ENCODE results near the gene MAPRE3. TPM values are rescaled to one million over a fixed set of nuclear protein-coding genes. Genes with fewer than 3 reads are reported as not detected.

The MAPRE3 gene
- total RNA-seq, 2 donors from 2014 or later = 11.4 to 16.3 TPM

DNA sequence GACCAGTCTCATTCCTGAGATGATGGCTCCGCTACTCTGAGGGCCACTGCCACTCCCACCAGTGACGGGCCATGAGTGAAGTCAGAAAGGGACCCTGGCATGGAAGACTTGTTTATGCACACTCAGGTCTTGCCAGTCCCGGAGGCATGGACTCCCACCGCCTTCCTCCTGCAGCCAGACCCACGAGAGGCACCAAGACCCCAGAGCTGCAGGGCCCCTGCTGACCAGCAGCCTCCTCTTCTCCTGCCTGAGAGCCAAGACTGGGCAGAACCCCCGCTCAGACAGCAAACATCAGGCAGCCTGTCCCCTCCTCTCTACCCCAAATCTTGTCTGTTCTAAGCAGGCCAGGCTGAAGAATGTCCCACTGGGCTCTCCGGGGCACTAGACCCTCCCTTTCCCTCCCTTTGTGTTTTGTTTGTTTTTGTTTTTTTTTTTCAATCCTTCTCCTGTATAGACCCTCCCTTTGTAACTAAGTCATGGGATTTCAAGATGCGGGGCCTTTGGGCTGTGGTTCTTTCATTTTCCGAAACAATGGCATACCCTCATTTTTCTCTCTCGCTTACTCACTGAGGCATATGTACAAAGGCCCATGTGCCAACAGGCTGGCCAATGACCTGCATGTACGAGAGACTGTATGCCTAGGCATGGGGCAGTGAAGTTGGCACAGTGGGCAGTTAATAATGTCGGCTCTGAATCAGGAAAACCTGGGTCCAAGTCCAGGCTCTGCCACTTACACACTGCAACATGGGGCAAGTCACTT, 24.3 kb upstream of the MAPRE3 start:
- intact Hi-C loops (cut with DNase I) = no loop called here
- DNase-seq (ENCODE audit: low spot score) = no peak

DNA sequence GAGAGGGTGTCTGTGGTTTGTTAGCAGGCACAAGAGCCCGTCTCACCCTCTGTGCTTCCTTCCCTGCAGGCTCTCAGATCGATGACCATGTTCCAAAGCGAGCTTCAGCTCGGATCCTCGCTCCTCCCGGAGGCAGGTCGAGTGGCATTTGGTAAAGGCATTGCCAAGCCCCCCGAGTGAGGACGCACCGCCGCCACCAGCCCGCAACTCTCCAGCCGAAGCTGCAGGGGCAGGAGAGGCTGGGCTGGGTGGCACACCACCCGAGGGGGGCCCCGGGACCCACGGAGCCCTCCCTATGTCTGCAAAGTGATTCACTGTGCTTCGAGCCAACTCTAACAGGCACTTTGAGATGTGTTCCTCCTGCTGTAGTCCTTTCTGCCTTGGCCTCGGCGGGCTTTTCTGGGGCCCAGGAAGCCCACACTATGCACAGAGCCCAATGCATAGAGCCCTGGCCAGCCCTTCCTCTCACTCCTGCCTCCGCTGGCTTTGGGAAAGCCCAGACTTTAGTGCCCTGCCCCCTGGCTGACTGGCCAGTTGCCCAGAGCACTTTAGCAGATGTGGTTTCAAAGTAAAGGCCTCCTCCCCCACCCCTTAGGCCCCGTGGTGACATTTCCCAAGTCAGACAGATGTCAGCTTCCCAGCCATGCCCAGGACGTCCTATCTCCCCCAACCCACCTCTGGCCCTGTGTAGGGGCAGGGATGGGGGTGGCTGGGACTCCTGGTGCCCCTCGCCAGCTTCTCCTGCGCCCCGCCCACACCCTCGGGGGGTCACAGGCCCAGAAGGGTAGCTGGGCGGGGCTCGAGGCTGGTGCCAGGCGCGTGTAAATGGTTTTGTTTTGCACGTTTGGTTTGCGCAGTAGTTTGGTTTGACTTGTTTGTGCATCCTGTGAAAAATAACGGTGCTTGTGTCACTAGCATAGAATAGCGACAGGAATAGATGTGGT, 23.3 kb upstream of the MAPRE3 start:
- intact Hi-C loops (cut with DNase I) = no loop called here
- DNase-seq (ENCODE audit: low spot score) = no peak

DNA sequence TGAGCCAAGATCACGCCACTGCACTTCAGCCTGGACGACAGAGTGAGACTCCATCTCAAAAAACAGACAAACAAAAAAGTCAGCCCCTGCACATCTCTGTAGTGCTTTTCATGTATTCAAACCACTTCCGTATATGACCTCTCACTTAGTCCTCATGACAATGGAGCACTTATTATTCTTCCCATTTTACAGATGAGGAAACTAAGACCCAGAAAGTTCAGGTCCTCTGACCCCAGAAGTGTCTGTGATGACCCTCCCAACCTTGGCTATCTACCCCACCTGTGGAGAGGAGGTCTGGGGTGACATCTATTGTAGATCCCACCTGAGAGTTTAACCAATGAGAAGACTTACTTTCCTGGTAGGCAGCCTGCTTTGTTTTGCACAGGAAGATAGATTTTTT, 21.6 kb upstream of the MAPRE3 start:
- DNase-seq (ENCODE audit: low spot score) = no peak
- intact Hi-C loops (cut with DNase I) = no loop called here

DNA sequence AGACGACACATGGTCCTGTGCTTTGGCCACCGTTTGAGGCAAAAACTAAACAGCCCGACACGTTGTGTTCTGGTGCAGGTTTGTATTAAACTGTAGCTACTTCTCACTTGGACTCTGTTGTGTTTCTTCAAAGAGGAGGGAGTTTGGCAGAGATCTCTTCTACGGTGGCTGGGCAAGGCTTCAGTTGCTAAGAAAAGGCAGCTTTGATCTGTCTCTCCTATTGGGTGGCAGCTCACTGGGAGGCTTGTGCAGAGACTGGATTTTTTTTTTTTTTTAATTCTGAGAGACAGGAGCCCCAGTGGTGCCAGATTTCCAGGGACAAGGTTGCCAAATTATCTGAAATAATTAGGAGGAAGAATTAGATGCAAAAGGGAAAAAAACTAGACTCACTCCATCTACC, 20.2 kb upstream of the MAPRE3 start:
- intact Hi-C loops (cut with DNase I) = no loop called here
- no peak for DNase-seq (ENCODE audit: low spot score)

DNA sequence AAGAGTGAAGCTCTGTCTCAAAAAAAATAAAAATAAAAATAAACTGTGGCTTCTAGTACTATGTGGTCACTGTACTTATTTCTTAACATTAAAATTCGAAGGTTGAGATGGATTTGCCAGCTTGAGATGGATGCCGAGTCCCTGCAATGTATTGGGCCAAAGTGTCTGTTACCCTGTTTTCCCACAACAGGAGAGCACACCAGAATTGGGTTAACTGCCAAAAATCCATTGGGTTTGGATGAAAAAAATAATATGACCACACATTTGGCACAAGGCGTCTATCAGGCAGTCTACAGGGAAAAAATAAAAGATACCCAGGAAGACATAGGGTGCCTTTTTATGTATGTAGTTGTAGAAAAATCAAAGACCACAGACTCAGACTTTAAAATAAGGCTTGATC, 19.2 kb upstream of the MAPRE3 start:
- DNase-seq (ENCODE audit: low spot score) = no peak
- intact Hi-C loops (cut with DNase I) = no loop called here

DNA sequence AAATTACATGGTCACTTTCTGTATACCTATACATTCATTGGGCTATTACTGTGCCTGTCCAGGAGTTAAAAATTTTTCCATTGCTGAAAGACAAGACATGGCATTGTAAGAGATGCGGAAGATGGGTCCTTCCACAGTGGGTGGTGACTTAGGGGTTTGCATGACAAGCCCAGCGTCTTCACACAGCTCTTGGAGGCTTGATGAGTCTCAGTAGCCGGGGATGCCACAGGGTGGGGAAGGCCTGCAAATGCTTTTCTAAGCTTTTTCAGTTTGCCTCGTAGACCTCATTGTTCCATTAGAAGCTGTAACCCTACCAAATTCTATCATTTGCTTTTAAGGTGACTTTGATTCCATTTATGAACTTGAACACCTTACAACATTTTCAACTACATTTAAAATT, 18.1 kb upstream of the MAPRE3 start:
- no peak for DNase-seq (ENCODE audit: low spot score)
- intact Hi-C loops (cut with DNase I) = no loop called here

DNA sequence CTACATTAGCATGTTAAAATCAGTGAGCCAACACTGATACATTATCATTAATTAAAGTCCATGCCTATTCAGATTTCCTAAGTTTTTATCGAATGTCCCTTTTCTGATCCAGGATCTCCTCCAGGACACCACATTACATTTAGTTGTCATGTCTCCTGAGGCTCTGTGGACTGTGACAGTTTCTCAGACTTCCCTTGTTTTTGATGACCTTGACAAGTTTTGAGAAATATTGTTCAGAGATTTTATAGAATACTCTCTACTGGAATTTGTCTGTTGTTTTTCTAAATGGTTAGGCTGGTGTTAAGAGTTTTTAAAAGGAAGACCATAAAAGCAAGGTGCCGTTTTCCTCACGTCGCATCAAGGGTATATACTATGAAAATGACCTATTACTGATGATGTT, 16.3 kb upstream of the MAPRE3 start:
- intact Hi-C loops (cut with DNase I) = no loop called here
- DNase-seq (ENCODE audit: low spot score) = no peak

DNA sequence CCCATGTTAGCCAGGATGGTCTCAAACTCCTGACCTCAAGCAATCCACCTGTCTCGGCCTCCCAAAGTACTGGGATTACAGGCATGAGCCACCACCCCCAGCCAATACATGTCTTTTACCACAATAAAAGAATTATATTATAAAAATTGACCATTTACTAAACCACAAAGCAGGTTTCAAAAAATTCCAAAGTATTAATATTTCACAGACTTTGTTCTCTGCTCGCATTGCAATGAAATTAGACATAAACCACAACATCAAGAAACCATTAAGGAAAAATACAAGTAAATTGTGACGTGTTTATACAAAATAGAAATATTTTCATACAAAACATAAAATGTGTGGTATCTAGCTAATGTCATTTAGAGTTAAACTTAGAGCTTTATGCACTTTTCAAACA, 13.4 kb upstream of the MAPRE3 start:
- intact Hi-C loops (cut with DNase I) = no loop called here
- no peak for DNase-seq (ENCODE audit: low spot score)

DNA sequence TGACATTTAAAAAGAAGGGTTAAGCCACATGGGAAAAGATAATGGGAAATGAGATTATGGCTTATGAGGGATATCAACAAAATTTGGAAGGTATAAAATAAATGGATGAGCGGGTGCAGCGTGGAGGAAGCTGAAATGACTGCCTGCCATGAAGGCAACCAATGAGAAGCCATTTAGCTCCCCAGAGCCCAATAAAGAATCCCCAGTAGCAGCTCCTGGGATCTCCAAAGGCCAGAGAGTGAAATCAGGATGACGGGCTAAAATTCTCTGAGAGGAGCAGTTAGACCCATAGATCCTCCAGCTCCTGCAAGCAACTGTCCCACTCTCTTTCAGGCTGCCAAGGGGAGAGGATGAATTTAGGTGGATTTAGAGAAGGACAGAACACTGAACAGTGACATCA, 12.9 kb upstream of the MAPRE3 start:
- no peak for DNase-seq (ENCODE audit: low spot score)
- intact Hi-C loops (cut with DNase I) = no loop called here

DNA sequence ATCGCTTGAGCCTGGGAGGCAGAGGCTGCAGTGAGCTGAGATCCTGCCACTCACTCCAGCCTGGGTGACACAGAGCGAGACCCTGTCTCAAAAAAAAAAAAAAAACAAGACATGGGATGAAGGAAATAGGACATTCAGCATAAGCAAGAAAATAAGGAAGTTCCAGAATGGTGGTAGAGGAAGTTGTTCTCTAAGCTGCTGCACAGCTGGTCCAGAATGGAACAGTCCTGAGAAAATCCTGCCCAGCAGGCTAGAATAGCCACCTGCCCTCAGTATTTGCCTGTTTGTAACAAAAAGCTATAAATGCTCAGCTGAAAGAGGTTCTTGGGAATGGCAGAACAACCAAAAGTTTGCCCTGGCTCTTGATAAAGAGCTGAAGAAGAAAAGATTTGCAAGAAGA, 11.1 kb upstream of the MAPRE3 start:
- DNase-seq (ENCODE audit: low spot score) = no peak
- intact Hi-C loops (cut with DNase I) = no loop called here

DNA sequence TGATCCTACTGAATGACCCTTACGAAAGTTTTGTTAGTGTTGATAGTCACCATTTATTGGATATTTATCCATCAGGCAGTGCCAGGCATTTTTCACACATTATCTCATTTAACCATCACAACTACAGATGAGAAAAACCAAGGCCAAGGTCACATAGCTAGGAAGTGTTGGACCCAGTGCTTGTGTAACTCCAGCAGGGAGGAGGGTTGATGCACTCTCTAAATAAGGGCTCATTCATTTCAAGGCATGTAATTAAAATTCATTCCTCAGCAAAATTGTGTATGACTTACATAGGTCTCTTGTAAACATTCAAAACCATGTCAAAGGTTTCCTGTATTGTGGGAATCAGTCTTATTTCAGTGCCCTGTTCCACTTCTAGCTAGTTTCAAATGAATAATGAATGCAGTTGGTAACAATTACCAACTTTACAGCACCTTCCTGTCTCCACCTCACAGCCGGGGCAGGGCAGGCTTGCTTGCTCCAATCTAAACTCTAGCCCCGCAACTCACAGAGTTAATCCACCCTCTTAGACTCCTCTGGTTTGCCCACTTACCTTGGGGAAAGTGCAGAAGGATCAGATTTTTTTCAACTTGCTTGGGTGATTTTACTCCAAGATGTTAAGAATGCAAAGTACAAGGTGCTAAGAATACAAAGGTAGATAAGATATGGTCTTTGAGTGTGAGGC, 5.8 kb upstream of the MAPRE3 start:
- intact Hi-C loops (cut with DNase I) = loop anchor here (5.0 to 10.0 kb wide), 2 partner anchors 118 to 320 kb away; partner anchors contain the start of gene TRIM54 (in 1 of the 2)
- no peak for DNase-seq (ENCODE audit: low spot score)

DNA sequence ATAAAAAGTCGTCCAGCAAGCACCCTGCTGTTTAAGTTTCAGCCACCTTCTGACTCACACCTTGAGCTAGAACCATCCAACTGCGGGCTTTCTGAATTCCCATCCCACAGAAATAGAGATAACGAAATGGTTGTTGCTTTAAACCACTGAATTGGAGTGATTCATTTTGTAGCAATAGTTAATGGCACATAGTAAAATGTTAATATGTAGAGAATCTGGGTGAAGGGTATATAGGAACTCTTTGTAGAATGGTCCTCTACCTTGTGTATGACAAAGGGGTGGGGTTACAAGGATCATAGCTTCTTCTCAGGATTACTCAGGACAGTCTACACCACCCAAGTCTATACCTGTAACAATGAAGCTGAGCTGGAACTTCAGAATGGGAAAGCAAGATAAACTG, 2.4 kb upstream of the MAPRE3 start:
- intact Hi-C loops (cut with DNase I) = loop anchor here in 1 of 2 donors (10.0 kb wide), 1 partner anchor 317 kb away; the partner anchor contains the start of gene TRIM54
- no peak for DNase-seq (ENCODE audit: low spot score)

DNA sequence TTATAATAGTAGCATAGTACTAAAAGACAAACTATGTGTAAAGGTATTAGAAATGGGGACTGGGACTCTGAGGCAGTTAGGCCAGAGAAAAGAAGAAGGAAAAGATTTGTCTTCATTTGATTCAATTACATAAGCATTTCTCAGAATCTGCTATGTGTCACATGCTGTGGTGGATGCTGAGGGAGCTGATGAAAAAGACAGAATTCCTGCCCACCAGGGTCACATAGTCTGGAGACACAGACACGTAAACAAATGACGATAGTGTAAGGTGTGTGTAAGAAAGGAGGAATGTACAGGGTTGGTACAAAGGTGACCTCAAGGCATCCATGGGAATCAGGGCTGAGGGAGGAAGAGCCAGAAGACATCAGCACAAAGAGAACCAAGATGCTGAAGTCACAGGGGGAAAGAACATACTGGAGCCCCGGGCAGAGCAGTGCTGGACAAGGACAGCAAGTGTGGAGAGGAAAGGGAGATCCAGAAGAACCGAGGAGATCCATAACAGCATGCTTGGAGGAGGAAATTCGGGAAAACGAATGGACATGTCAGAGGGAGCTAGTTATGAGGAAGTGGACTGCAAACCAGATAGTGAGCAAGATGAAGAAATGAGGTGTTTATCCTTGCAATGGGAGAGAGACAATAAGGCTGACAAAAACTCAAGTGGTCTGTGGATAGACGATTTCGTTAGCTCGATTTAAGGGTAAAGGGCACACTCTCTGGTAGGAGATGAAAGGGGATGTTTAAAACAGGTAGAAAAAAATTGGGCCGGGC, 1.2 kb upstream of the MAPRE3 start:
- intact Hi-C loops (cut with DNase I) = loop anchor here in 1 of 2 donors (10.0 kb wide), 1 partner anchor 316 kb away; the partner anchor contains the start of gene TRIM54
- no peak for DNase-seq (ENCODE audit: low spot score)

DNA sequence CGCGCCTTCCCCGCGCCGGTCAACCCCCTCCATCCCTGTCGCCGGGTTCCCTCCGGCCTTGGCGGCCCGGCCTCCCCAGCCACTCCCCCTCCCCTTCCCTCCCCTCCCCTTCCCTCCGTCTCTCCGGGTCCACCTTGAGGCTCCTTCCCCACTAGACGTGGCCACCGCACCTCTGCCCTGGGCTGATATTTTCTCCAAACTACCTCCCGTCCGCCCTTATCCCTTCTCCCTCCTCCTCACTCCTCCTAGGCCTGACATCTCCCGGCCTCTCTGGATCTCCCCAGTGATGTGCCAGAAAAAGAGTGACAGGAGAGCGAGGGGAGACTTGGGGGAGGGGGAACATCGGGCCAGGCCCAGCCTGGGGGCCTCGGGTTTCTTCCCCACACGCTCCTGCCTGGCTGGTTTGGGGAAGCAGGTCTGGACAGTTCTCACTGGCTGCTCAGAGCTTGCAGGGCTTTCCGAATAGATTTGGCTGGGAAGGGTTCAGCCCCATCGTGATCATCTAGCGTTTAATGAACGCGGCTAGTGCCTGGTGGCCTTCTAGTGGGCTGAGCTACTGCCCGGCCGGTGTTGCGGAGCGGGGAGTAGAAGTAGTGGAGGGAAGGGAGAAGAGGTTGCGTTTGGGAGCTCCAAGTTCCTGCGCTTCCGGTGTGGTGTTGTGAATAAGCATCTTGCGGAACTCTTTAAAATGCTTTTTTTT, 641 bp downstream of the MAPRE3 start:
- intact Hi-C loops (cut with DNase I) = loop anchor here (1.0 to 5.0 kb wide), 2 partner anchors 13 to 116 kb away; partner anchors contain the start of gene KHK (in 1 of the 2)
- no peak for DNase-seq (ENCODE audit: low spot score)

DNA sequence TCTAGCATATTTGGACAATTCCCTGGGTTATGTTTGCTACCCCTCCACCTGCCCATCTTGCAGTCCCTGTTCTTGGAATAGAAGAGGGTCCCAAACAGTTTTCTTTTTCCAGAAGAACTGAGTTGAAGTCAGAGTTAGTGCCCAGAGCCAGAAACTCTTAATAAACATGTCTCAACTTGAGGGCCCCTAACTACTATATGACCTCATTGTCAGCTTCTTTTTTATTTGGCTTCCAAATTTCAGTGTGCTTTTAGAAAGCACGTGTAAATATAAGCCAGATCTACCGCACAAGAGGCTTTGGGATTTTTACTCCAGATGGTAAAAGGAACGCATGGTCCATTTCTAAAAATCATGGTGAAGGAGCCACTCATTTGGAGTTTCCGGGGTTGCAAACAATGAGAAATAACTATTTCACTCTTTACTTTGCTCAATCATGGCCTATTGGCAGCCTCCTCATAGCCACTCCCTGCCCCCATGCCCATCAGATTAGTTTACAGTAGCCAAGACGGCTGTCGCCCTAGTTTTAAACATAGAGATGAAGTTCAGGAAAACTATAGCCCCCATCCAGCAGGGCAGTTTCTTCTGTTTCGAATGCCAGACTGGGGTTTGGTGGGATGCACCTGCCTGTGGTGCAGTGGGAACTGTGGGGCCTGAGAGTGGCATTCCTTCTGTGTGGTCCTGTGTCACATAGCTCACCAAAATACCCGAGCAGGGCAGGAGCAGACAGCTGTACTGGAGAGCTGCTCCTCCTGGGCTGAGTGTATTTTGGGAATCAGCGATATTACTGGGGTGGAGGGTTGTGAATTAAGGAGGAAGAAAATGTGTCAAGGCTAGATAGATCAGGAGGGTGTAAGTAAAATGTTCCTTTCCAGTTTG, 1.7 kb downstream of the MAPRE3 start:
- intact Hi-C loops (cut with DNase I) = loop anchor here (1.0 to 5.0 kb wide), 2 partner anchors 12 to 115 kb away; partner anchors contain the start of gene KHK (in 1 of the 2)
- no peak for DNase-seq (ENCODE audit: low spot score)

DNA sequence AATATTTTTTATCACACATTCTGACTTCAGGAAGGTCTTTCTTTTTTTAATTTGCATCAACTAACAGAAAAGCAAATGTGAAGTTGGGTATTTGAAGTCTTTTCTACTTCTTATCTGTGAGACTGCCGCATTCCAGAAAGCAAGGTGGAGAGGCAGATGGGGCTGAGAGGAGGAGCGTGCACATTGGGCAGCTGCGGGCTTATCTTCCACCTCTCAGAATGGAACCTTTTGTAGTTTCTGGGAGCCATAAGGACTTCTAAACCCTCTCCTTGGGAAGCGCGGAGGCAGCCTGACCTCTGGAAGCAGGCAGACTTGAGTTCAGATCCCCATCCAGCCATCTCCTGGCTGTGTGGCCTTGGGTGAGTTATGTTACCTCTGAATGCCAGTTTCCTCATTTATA, 3.9 kb downstream of the MAPRE3 start:
- intact Hi-C loops (cut with DNase I) = loop anchor here in 1 of 2 donors (5.0 kb wide), 1 partner anchor 113 kb away; the partner anchor contains the start of gene KHK
- DNase-seq (ENCODE audit: low spot score) = no peak

DNA sequence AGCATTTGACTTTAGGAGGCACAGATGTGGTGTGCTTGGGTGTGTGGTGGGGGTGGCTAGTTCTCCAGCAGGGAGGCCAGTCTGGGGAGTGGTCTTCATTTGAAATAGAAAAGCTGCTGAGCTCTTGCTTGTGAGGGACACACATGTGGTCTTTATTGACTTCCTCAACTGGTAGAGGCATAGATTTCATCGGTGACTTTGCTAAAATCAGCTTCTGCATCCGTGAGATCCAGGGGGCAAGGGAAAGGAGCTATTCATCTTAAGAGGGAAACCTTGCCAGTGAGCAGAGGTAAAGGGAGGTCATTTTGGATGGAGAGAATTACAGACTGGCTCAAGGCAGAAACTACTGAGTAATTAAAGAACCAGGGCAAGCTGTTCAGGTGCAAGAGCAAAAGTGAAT, 4.7 kb downstream of the MAPRE3 start:
- no peak for DNase-seq (ENCODE audit: low spot score)
- intact Hi-C loops (cut with DNase I) = no loop called here
